GM12875 (cell line): Measurements from ENCODE around the gene GLB1L2.

Source experiments
- H3K4me3 ChIP-seq: one replicate; pipeline ENCODE4 v1.5.1; 2011; ENCODE audit warnings: low read depth, low read length, control low read depth
- TF ChIP-seq, protein P1 (sequence below): IDR thresholded peaks from 2 replicates; pipeline ENCODE4 v1.5.1; 2011; ENCODE audit warnings: low read depth, mild to moderate bottlenecking, control low read depth, inconsistent platforms, low read length, moderate library complexity, borderline replicate concordance; ENCODE audit not compliant: insufficient read depth

The GLB1L2 gene

DNA sequence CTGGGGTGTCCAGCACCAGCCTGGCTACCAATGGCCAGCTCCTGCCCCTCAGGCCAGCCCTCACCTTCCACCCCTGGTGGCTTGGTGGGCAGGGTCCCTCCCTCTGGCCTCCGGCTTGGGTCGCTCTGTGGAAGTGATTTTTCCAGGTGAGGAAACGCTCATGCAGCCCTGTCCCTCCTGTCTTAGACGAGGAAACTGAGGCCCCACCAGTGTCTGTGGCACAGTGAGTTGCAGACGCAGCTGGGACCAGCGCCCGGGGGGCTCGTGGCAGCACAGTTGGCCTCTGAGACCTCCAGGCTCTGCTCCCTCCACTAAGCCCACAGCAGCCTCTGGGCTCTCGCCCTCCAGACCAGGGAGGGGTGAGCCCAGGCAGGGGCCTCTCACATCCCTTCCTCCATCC, 74.1 kb downstream of the GLB1L2 start:
- TF ChIP-seq, protein P1, sequence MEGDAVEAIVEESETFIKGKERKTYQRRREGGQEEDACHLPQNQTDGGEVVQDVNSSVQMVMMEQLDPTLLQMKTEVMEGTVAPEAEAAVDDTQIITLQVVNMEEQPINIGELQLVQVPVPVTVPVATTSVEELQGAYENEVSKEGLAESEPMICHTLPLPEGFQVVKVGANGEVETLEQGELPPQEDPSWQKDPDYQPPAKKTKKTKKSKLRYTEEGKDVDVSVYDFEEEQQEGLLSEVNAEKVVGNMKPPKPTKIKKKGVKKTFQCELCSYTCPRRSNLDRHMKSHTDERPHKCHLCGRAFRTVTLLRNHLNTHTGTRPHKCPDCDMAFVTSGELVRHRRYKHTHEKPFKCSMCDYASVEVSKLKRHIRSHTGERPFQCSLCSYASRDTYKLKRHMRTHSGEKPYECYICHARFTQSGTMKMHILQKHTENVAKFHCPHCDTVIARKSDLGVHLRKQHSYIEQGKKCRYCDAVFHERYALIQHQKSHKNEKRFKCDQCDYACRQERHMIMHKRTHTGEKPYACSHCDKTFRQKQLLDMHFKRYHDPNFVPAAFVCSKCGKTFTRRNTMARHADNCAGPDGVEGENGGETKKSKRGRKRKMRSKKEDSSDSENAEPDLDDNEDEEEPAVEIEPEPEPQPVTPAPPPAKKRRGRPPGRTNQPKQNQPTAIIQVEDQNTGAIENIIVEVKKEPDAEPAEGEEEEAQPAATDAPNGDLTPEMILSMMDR: no peak
- no peak overlapping the region for H3K4me3 ChIP-seq

DNA sequence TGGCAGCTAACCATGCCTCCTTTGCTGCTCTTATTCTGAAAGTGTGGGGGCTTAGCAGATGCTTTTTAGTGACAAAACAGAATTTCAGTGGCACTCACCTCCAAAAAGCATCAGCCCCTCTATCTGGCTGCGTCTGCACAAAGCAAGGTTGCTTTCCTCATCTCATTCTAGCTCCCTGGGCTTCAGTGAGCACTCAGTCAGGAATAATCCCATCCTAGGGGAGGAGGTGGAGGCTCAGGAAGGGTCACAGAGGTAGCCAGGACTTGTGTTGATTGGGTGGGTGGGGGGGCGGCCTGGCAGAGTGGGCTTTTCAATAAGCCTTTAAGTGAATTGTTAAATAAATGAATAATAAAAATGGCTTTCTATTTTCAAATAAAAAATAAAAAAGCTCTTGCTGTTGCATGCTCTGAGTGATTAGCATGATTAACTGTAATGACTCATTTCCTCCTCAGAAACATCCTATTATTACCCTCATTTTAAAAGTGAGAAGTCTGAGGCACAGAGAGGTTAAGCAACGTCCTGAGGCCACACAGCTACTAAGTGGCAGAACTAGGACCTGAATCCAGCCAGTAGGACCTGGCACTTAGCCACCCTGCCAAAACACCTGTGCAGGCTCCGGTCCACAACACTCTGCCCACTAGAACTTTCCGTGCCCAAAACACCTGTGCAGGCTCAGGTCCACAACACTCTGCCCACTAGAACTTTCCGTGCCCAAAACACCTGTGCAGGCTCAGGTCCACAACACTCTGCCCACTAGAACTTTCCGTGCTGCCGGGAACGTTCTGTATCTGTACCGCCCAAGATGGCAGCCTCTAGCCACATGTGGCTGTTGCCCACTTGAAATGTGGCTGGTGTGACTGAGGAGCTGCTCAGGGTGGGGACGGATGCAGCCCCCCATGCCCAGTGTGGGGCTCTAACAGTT, 74.7 kb downstream of the GLB1L2 start:
- TF ChIP-seq, protein P1: no peak

DNA sequence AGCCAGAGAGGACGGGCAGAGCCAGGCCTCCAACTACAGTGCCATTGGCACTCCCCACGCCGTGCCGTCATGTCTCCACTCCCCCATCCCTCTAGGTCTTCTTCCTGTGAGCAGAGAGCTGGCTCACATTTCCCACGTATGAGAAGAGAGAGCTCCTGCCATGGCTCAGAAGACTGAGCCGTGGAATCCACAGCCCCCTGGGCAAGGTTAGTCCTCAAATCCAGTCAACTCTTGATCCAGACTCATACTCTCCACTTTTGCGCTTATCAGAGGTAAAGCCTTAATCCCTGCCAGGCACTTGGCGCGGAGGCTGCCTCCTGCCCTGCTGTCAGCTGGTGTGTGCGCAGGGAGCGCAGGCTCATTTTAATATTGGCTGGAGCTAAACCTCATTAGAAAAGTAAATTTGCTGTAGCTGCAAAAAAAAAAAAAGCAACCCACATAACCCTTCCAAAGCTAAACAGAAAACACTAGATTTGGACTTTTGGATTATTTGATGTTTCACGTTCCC, 75.6 kb downstream of the GLB1L2 start:
- H3K4me3 ChIP-seq: no peak overlapping the region
- TF ChIP-seq, protein P1: no peak

More for the DNA sequence above, 74.7 kb downstream of the GLB1L2 start:
- no peak overlapping the region for H3K4me3 ChIP-seq

DNA sequence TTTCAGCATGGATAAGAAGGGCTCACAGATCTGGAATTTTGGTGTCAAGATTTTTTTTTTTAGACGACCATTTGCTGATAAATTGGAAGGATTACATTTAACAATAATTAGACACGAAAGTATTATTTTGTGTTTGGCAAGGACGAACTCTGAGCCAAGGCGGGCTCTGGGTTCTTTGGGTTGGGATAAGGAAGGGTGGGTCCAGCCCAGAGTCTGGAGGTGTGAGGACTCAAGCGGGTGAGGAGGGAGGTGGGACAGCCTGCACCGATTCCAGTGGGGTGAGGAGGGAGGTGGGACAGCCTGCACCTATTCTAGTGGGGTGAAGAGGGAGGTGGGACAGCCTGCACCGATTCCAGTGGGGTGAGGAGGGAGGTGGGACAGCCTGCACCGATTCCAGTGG, 76.1 kb downstream of the GLB1L2 start:
- no peak overlapping the region for H3K4me3 ChIP-seq
- TF ChIP-seq, protein P1: no peak

DNA sequence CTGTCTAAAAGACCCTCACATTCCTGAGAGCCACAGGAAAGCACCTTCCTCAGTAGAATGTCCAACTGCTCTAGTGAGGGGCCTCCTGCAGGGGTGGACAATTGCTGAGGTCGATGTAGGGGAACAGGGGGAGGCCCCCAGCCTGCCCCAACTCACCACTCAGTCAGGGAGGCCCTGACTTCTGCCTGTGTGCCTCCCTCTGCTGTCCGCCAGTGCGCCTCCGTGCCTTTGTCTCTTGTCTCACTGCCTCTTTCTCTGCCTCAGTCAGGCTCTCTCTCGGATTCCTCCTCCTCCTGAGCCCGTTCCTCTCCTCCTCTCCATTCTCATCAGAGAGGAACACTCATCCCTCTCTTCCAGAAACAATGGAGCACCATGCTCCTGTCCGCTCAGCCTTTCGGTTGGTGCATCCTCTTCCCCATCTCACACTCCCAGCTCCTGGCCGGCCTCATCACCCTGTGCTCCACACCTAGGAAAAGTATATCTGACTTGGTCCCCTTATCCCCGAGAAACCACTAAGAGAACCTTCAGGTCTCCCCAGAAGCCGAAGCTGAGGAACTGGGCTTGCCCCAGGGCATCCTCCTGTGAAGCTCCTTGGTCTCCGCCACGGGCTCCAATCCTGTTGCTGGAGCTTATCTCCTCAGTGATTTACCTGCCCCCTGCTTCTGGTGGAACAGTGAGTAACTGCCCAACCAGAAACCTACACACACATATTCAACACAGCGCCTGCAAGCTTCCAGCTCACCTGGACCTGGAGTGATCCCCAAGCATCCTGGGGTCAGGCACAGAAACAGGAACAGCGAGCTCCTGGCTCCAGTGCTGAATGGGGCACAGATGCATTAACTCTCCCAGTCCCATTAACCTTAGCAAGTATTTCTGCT, 78.0 kb downstream of the GLB1L2 start:
- H3K4me3 ChIP-seq: no peak overlapping the region
- TF ChIP-seq, protein P1: no peak

DNA sequence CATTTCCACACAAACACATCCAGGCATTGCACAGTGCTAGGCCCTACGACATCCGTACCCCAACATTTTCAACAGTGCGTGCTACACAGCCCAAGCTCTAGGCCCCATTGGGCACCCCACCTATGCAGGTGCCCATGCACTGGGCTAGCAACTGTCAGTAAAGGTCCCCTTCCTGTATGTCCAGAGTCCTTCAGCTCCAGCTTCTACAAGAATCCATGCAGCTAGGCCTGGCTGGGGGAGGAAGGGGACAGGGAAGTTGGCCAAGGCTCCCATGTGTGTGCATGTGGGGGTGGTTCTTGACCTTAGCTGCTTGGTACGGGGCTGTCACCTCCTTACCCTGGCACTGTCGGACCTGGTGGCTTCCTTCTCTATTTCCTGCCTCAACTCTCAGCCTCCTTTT, 79.0 kb downstream of the GLB1L2 start:
- TF ChIP-seq, protein P1: no peak
- H3K4me3 ChIP-seq: no peak overlapping the region
